Effector memory CD4-positive, alpha-beta T cell (primary cell): Measurements from ENCODE around the gene HIVEP3.

Experiments used
- DNase-seq, 3 donors: peaks; one replicate each; pipeline ENCODE4 v3.0.0-alpha.2; 2020
- H3K27ac ChIP-seq: 2 replicates; pipeline ENCODE4 v1.7.0; 2013; ENCODE audit warnings: mild to moderate bottlenecking, low read length, moderate library complexity; ENCODE audit not compliant: insufficient read depth, poor library complexity, severe bottlenecking
- H3K27me3 ChIP-seq: replicated peaks from 2 replicates; pipeline ENCODE4 v1.7.0; 2013; ENCODE audit warnings: mild to moderate bottlenecking, low read length; ENCODE audit not compliant: insufficient read depth, control insufficient read depth, poor library complexity, severe bottlenecking
- H3K36me3 ChIP-seq: 2 replicates; pipeline ENCODE4 v1.7.0; 2013; ENCODE audit warnings: mild to moderate bottlenecking, low read length, moderate library complexity; ENCODE audit not compliant: control insufficient read depth, insufficient read depth
- H3K4me1 ChIP-seq: 2 replicates; pipeline ENCODE4 v1.7.0; 2013; ENCODE audit warnings: low read length, mild to moderate bottlenecking; ENCODE audit not compliant: control insufficient read depth, insufficient read depth, poor library complexity, severe bottlenecking
- H3K4me3 ChIP-seq: 2 replicates; pipeline ENCODE4 v1.7.0; 2013; ENCODE audit warnings: low read length, low read depth, mild to moderate bottlenecking; ENCODE audit not compliant: insufficient read depth, poor library complexity, severe bottlenecking
- H3K9me3 ChIP-seq: 2 replicates; pipeline ENCODE4 v1.7.0; 2013; ENCODE audit warnings: mild to moderate bottlenecking, low read length, moderate library complexity; ENCODE audit not compliant: control insufficient read depth

Gene HIVEP3

GRCh38 chr1:41547781-41548560 lies 370.8 kb downstream of the HIVEP3 start:
- Histone ChIP-seq H3K4me1 (no peaks in the 10 kb centered on the region), H3K27me3 (no peaks in the 10 kb centered on the region), H3K9me3 (no peaks in the 10 kb centered on the region), H3K4me3 (no peak overlapping the region), H3K36me3 (no peaks in the 10 kb centered on the region), H3K27ac (no peak overlapping the region)
- no peak for DNase-seq

DNA sequence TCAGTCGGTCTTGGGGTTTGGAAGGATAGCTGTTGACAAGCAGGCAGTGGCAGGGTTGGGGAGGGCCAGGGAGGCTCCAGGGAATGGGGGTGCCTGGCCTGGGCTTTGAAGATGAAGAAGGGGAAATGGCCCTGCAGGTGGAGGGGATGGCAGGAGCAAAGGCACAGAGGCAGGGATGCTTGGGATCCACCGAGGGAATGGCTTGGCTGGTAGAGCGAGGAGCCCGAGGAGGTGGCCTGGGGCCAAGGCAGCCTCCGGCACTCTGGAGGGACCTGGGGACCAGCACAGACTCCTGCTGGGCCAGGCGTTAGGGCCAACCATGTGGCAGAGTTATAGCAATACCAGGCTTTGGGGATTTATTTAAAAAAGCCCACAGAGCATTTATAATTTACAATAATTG lies 371.4 kb downstream of the HIVEP3 start:
- Histone ChIP-seq H3K4me3 (no peak overlapping the region), H3K36me3 (no peaks in the 10 kb centered on the region), H3K27ac (no peak overlapping the region)

GRCh38 chr1:41546833-41547135 lies 371.9 kb downstream of the HIVEP3 start:
- Histone ChIP-seq H3K27ac (no peak overlapping the region), H3K36me3 (no peaks in the 10 kb centered on the region), H3K27me3 (no peaks in the 10 kb centered on the region), H3K4me3 (no peak overlapping the region), H3K4me1 (no peaks in the 10 kb centered on the region), H3K9me3 (no peaks in the 10 kb centered on the region)
- DNase-seq = no peak

More for the DNA sequence above, 371.4 kb downstream of the HIVEP3 start:
- Histone ChIP-seq H3K27me3 (no peaks in the 10 kb centered on the region), H3K4me1 (no peaks in the 10 kb centered on the region), H3K9me3 (no peaks in the 10 kb centered on the region)
- DNase-seq = no peak

- Histone ChIP-seq H3K27me3 (no peaks in the 10 kb centered on the region), H3K9me3 (no peaks in the 10 kb centered on the region), H3K4me3 (no peak overlapping the region), H3K27ac (no peak overlapping the region), H3K4me1 (no peaks in the 10 kb centered on the region), H3K36me3 (no peaks in the 10 kb centered on the region)
- DNase-seq = no peak
Measured at GRCh38 chr1:41545996-41546832, 372.5 kb downstream of the HIVEP3 start.

- H3K9me3 ChIP-seq = no peaks in the 10 kb centered on the region
- H3K27ac ChIP-seq = no peak overlapping the region
- no peak overlapping the region for H3K4me3 ChIP-seq
- no peak for DNase-seq
- no peaks in the 10 kb centered on the region for H3K36me3 ChIP-seq
- no peaks in the 10 kb centered on the region for H3K27me3 ChIP-seq
- H3K4me1 ChIP-seq = no peaks in the 10 kb centered on the region
Measured at GRCh38 chr1:41542196-41542930, 376.4 kb downstream of the HIVEP3 start.

DNA sequence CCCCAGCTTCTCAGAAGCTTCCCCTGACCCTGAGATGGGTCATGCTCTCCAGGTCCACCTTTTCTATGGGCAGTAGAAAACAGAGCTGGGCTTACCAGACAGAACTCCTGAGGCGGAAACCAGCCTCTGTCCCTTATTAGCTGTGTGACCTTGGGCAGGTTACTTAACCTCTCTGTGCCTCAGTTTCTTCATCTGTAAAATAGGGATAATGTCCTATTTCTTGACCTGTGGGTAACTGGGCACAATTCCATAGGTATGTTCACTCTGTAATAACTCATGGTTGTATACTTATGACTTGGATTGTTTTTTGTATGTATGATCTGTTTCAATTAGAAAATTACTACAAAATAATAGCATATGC lies 377.1 kb downstream of the HIVEP3 start:
- H3K4me3 ChIP-seq = no peak overlapping the region
- DNase-seq = no peak
- H3K27ac ChIP-seq = no peak overlapping the region
- H3K9me3 ChIP-seq = no peaks in the 10 kb centered on the region
- H3K36me3 ChIP-seq = no peaks in the 10 kb centered on the region
- H3K27me3 ChIP-seq = no peaks in the 10 kb centered on the region
- H3K4me1 ChIP-seq = no peaks in the 10 kb centered on the region

GRCh38 chr1:41540886-41541591 lies 377.7 kb downstream of the HIVEP3 start:
- no peak overlapping the region for H3K27ac ChIP-seq
- no peaks in the 10 kb centered on the region for H3K9me3 ChIP-seq
- no peaks in the 10 kb centered on the region for H3K27me3 ChIP-seq
- DNase-seq = no peak
- no peak overlapping the region for H3K4me3 ChIP-seq
- no peaks in the 10 kb centered on the region for H3K36me3 ChIP-seq
- no peaks in the 10 kb centered on the region for H3K4me1 ChIP-seq

GRCh38 chr1:41539999-41540398 lies 378.7 kb downstream of the HIVEP3 start:
- H3K4me3 ChIP-seq = no peak overlapping the region
- DNase-seq = no peak
- H3K9me3 ChIP-seq = no peaks in the 10 kb centered on the region
- H3K27ac ChIP-seq = no peak overlapping the region
- H3K27me3 ChIP-seq = no peaks in the 10 kb centered on the region
- H3K36me3 ChIP-seq = no peaks in the 10 kb centered on the region
- no peaks in the 10 kb centered on the region for H3K4me1 ChIP-seq

DNA sequence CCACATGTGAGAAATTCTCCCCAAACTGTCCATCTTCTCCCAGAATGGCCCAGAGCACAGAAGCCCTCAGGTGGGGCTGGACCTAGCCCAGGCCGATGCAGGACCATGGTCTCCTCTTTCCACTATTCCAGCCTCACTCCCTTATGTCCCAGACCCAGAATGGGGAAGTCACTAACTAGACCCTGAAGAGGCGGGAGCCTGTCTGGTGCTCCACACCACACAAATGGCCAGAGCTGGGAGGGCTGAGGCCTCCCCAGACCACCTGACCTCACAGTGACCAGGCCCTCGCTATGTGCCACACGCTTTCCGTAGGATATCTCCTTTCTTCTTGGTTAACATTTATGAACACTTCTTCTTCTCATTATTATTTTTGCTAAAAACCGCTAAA lies 379.3 kb downstream of the HIVEP3 start:
- no peak for DNase-seq
- H3K4me1 ChIP-seq = no peaks in the 10 kb centered on the region
- H3K9me3 ChIP-seq = no peaks in the 10 kb centered on the region
- H3K27me3 ChIP-seq = no peaks in the 10 kb centered on the region
- no peaks in the 10 kb centered on the region for H3K36me3 ChIP-seq
- H3K4me3 ChIP-seq = no peak overlapping the region
- H3K27ac ChIP-seq = no peak overlapping the region
